Measurements from ENCODE around the gene RPL10.

DNA sequence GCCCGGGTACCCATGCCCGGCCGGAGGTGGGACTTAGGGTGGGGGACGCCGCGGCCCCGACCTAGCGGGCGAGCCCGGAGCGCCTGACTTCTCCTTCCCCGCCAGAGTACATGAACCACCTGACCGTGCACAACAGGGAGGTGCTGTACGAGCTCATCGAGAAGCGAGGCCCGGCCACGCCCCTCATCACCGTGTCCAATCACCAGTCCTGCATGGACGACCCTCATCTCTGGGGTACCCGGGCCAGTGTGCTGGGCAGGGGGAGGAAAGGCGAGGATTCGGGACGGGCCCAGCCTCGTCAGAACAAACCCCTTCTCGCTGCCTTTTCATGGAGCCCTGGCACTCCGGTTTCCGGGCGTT, 13.8 kb downstream of the RPL10 start:
- TF ChIP-seq CTCF (IDR thresholded peaks at IDR 0.05; ENCODE audit: extremely low read depth in 1 of 2, insufficient read depth in 1 of 2, low read depth in 1 of 2, low read length in 2 of 2) (no peak), MAX (IDR thresholded peaks at IDR 0.05; ENCODE audit: insufficient read depth, insufficient read length) (no peak), GATA2 (IDR thresholded peaks at IDR 0.05; ENCODE audit: insufficient read depth, insufficient read length, low read depth, low read length) (no peak), POLR2A (IDR thresholded peaks at IDR 0.05; ENCODE audit: low read depth, low read length) (no peak)

All from endothelial cell of umbilical vein (primary cell).